K562 (cell line): Measurements from ENCODE around the gene ZFPM1. TPM values are rescaled to one million over a fixed set of nuclear protein-coding genes. Genes with fewer than 3 reads are reported as not detected.
A peak's percentile ranks its signal among the peaks of the same experiment; 100 is the strongest.

Experiments used
- ARID1B ChIP-seq: fragments of 450-650 bp; IDR thresholded peaks from 2 replicates; pipeline ENCODE4 v1.6.1; 2016; ENCODE audit warnings: antibody characterized with exemption, mild to moderate bottlenecking, inconsistent platforms
- BCL6 ChIP-seq: fragments of 250-450 bp; sonication (Bioruptor Pico); IDR thresholded peaks from 2 replicates; pipeline ENCODE4 v1.4.0; 2020
- BCLAF1 ChIP-seq, 2 experiments: fragments of 450-650 bp in 1 of 2; IDR thresholded peaks; 2 replicates each; pipeline ENCODE4 v1.6.1; 2011 to 2017; ENCODE audit warnings: low read depth in 2 of 2, antibody characterized with exemption in 1 of 2, borderline replicate concordance in 1 of 2, low read length in 1 of 2, mild to moderate bottlenecking in 1 of 2, mixed read lengths in 1 of 2; ENCODE audit not compliant: control insufficient read depth in 1 of 2
- BDP1 ChIP-seq: IDR thresholded peaks from 3 replicates; pipeline ENCODE4 v1.6.1; 2011; ENCODE audit not compliant: insufficient read length, insufficient read depth
- CEBPB ChIP-seq: fragments of 450-650 bp; IDR thresholded peaks from 2 replicates; pipeline ENCODE4 v1.6.1; 2016; ENCODE audit warnings: missing genetic modification characterization, missing compliant biosample characterization
- CXXC5 ChIP-seq: fragments of 250-450 bp; sonication (Bioruptor Pico); IDR thresholded peaks from 2 replicates; pipeline ENCODE4 v1.8.0; 2022; ENCODE audit warnings: inconsistent platforms, mild to moderate bottlenecking, moderate library complexity
- ELF1 ChIP-seq: fragments of 200-800 bp; sonication (Bioruptor generic); IDR thresholded peaks from 2 replicates; pipeline ENCODE4 v1.6.1; 2016; ENCODE audit warnings: missing genetic modification characterization, missing compliant biosample characterization
- ERF ChIP-seq: fragments of 450-650 bp; formaldehyde crosslinking; IDR thresholded peaks from 2 replicates; pipeline ENCODE4 v1.4.0; 2020; ENCODE audit warnings: mild to moderate bottlenecking, mixed read lengths
- IFI16 ChIP-seq: fragments of 250-450 bp; sonication (Bioruptor Pico); IDR thresholded peaks from 2 replicates; pipeline ENCODE4 v2.1.2; 2022; ENCODE audit warnings: mild to moderate bottlenecking, inconsistent platforms
- ILF3 ChIP-seq: fragments of 450-650 bp; IDR thresholded peaks from 2 replicates; pipeline ENCODE4 v1.6.1; 2018; ENCODE audit warnings: antibody characterized with exemption, mild to moderate bottlenecking, moderate library complexity, borderline replicate concordance
- KHSRP ChIP-seq: fragments of 450-650 bp; IDR thresholded peaks from 2 replicates; pipeline ENCODE4 v1.6.1; 2017
- KLF6 ChIP-seq: fragments of 250-450 bp; sonication (Bioruptor Pico); IDR thresholded peaks from 2 replicates; pipeline ENCODE4 v1.4.0; 2020; ENCODE audit warnings: mild to moderate bottlenecking, moderate library complexity, borderline replicate concordance
- MTA3 ChIP-seq: fragments of 450-650 bp; formaldehyde crosslinking; IDR thresholded peaks from 2 replicates; pipeline ENCODE4 v1.6.1; 2017; ENCODE audit warnings: mild to moderate bottlenecking, borderline replicate concordance
- NFATC3 ChIP-seq: fragments of 450-650 bp; IDR thresholded peaks from 2 replicates; pipeline ENCODE4 v1.6.1; 2017; ENCODE audit warnings: mild to moderate bottlenecking
- SMC3 ChIP-seq: conservative IDR thresholded peaks from 2 replicates; pipeline ENCODE4 v1.6.1; 2011; ENCODE audit warnings: low read depth, low read length, improper control_type of control experiment; ENCODE audit not compliant: insufficient read depth
- TGIF2 ChIP-seq: sonication (generic); formaldehyde crosslinking; IDR thresholded peaks from 2 replicates; pipeline ENCODE4 v1.8.1; 2022; ENCODE audit warnings: mild to moderate bottlenecking, missing genetic modification reagents, moderate library complexity
- U2AF2 ChIP-seq: fragments of 200-400 bp; formaldehyde crosslinking; optimal IDR thresholded peaks from 2 replicates; pipeline ENCODE3; 2017; ENCODE audit warnings: low read depth, mild to moderate bottlenecking, low read length
- XRCC5 ChIP-seq: fragments of 200-400 bp; formaldehyde crosslinking; IDR thresholded peaks from 2 replicates; pipeline ENCODE4 v1.6.1; 2017; ENCODE audit warnings: low read depth, mild to moderate bottlenecking, low read length
- ZBTB8A ChIP-seq: fragments of 450-650 bp; IDR thresholded peaks from 2 replicates; pipeline ENCODE4 v1.6.1; 2018; ENCODE audit warnings: mild to moderate bottlenecking, moderate library complexity; ENCODE audit not compliant: partially characterized antibody
- polyA plus RNA-seq, 8 experiments: library from polyadenylated mRNA; depleted of rRNA in 4 of 8; stranded (reverse) in 5 of 8; unstranded in 3 of 8; fragments of >200 nt; fragmentation: Nextera tagmentation in 2 of 8; fragmentation: Illumina TruSeq in 1 of 8; extraction: Ambion mirVana in 2 of 8; extraction: Trizol in 1 of 8; gene quantifications; 2 replicates each; pipeline versions ENCODE4 v1.2.1 to v1.2.3, GENCODE V29; 2011 to 2014; ENCODE audit warnings: inconsistent platforms in 1 of 8, missing spikeins in 1 of 8
- total RNA-seq, 7 experiments: library from RNA; depleted of rRNA in 6 of 7; stranded (reverse); fragments of >200 nt in 6 of 7; fragmentation: Illumina TruSeq in 2 of 7; extraction: Trizol in 2 of 7; gene quantifications; 2 replicates each; pipeline versions ENCODE4 v1.2.1 to v1.2.3, GENCODE V29; 2011 to 2021; ENCODE audit warnings: low replicate concordance in 1 of 7

ZFPM1 gene
- total and polyA plus RNA-seq, 9 of the 15 experiments (the other 6 are each of a cell fraction or from before 2014, with no cell fraction given), result 0.03 to 35.9 (median 1.4) TPM

- TF ChIP-seq IFI16 (no peak), ARID1B (no peak), BDP1 (no peak), ERF (CRISPR knock-in tag) (0 out of 2 replicates have a peak, but pooled peaks have one; percentile 32), ELF1 (tag) (no peak), ZBTB8A (no peak), NFATC3 (no peak), BCL6 (CRISPR knock-in tag) (no peak), KLF6 (no peak), TGIF2 (CRISPR knock-in tag) (peak; percentile 90; the same call in 1 of the 2 replicates), XRCC5 (no peak; the same call in 1 of the 2 replicates), CEBPB (tag) (no peak), CXXC5 (CRISPR knock-in tag) (peak; percentile 34), ILF3 (no peak), BCLAF1 (IDR thresholded peaks at IDR 0.05; ENCODE audit: borderline replicate concordance in 1 of 2, control insufficient read depth in 1 of 2, low read depth in 2 of 2, low read length in 1 of 2) (no peak), KHSRP (no peak), MTA3 (peak; percentile 45; the same call in 1 of the 2 replicates), SMC3 (no peak), U2AF2 (no peak)
Observed at GRCh38 chr16:88452482-88453216, 431 bp upstream of the ZFPM1 start (continued).
